H4 (cell line): ENCODE data around the gene TTLL11. TPM values are rescaled to one million over a fixed set of nuclear protein-coding genes. Genes with fewer than 3 reads are reported as not detected.
"Not testable (repeated sequence)": the region's sequence is repeated elsewhere in the genome, so short reads cannot be mapped to it uniquely, and the experiment has no call there.

Source experiments
- DNase-seq: peaks from one replicate; pipeline ENCODE4 v3.0.0-alpha.2; 2015; ENCODE audit warnings: low spot score
- total RNA-seq: library from RNA; depleted of rRNA; stranded (reverse); fragments of >200 nt; shearing (Covaris generic); gene quantifications from 2 replicates; pipeline ENCODE4 v1.2.3, GENCODE V29; 2014

TTLL11 gene
- total RNA-seq, 1 experiment from 2014 or later: 2.0 TPM

GRCh38 chr9:121906074-121906870 is 186.8 kb downstream of the TTLL11 start:
- no peak for DNase-seq

GRCh38 chr9:121902461-121903135 is 190.5 kb downstream of the TTLL11 start:
- DNase-seq: peak; percentile 27

GRCh38 chr9:121901616-121902015 is 191.5 kb downstream of the TTLL11 start:
- no peak for DNase-seq

- no peak for DNase-seq
Measured at GRCh38 chr9:121900163-121900562, 192.9 kb downstream of the TTLL11 start.

- DNase-seq: no peak
Measured at GRCh38 chr9:121898856-121899255, 194.3 kb downstream of the TTLL11 start.

GRCh38 chr9:121897140-121897539 is 196.0 kb downstream of the TTLL11 start:
- no peak for DNase-seq

GRCh38 chr9:121896545-121896943 is 196.6 kb downstream of the TTLL11 start:
- DNase-seq: no peak

GRCh38 chr9:121895818-121896544 is 197.1 kb downstream of the TTLL11 start:
- no peak for DNase-seq

GRCh38 chr9:121895358-121895757 is 197.8 kb downstream of the TTLL11 start:
- no peak for DNase-seq

- not testable (repeated sequence) for DNase-seq
Measured at GRCh38 chr9:121894380-121894779, 198.7 kb downstream of the TTLL11 start.

- DNase-seq: no peak
Measured at GRCh38 chr9:121893786-121894185, 199.3 kb downstream of the TTLL11 start.

GRCh38 chr9:121892706-121893105 is 200.4 kb downstream of the TTLL11 start:
- no peak for DNase-seq

- no peak for DNase-seq
Measured at GRCh38 chr9:121890746-121891145, 202.4 kb downstream of the TTLL11 start.

- DNase-seq: no peak
Measured at GRCh38 chr9:121889990-121890563, 203.0 kb downstream of the TTLL11 start.

GRCh38 chr9:121888438-121888775 is 204.7 kb downstream of the TTLL11 start:
- DNase-seq: no peak

GRCh38 chr9:121887553-121888437 is 205.3 kb downstream of the TTLL11 start:
- no peak for DNase-seq

- no peak for DNase-seq
Measured at GRCh38 chr9:121886759-121887485, 206.2 kb downstream of the TTLL11 start.

GRCh38 chr9:121885345-121885901 is 207.7 kb downstream of the TTLL11 start:
- no peak for DNase-seq

- DNase-seq: no peak
Measured at GRCh38 chr9:121884057-121884541, 209.0 kb downstream of the TTLL11 start.
